ENCODE results near the gene PVR.
"Not testable (repeated sequence)": the region's sequence is repeated elsewhere in the genome, so short reads cannot be mapped to it uniquely, and the experiment has no call there.

PVR gene

DNA sequence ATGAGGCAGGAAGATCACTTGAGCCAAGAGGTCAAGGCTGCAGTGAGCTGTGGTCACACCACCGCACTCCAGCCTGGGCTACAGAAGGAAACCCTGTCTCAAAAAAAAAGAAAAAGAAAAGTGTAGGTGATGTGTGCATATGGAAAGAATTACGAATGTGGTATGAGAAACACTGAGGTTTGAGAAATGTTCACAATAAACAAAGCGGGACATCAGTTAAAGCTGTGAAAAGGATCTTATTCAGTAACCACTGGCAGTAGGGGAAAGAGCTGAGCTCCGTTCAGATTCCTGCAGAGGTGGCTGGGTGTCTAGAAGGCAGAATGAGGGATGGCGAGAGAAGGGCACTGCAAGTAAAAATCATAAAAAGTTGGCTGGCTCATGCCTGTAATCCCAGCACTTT is 34.5 kb upstream of the PVR start:
- no peak overlapping the region for H3K4me3 ChIP-seq (ENCODE audit: low read length)
- H3K4me1 ChIP-seq (ENCODE audit: control insufficient read depth, low read length) = no peaks in the 10 kb centered on the region
- H3K36me3 ChIP-seq (ENCODE audit: control insufficient read depth, low read length) = no peaks in the 10 kb centered on the region
- H3F3A ChIP-seq (ENCODE audit: control insufficient read depth, insufficient read depth) = no peaks in the 10 kb centered on the region
- H3K9me3 ChIP-seq (ENCODE audit: control insufficient read depth, insufficient read depth, low read length) = no peaks in the 10 kb centered on the region; the same call in 1 of the 2 replicates
- TF ChIP-seq, protein P1, sequence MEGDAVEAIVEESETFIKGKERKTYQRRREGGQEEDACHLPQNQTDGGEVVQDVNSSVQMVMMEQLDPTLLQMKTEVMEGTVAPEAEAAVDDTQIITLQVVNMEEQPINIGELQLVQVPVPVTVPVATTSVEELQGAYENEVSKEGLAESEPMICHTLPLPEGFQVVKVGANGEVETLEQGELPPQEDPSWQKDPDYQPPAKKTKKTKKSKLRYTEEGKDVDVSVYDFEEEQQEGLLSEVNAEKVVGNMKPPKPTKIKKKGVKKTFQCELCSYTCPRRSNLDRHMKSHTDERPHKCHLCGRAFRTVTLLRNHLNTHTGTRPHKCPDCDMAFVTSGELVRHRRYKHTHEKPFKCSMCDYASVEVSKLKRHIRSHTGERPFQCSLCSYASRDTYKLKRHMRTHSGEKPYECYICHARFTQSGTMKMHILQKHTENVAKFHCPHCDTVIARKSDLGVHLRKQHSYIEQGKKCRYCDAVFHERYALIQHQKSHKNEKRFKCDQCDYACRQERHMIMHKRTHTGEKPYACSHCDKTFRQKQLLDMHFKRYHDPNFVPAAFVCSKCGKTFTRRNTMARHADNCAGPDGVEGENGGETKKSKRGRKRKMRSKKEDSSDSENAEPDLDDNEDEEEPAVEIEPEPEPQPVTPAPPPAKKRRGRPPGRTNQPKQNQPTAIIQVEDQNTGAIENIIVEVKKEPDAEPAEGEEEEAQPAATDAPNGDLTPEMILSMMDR (IDR thresholded peaks at IDR 0.05; ENCODE audit: low read depth, low read length, poor library complexity, severe bottlenecking) = no peak
- TF ChIP-seq EZH2phosphoT487 (IDR thresholded peaks at IDR 0.05; ENCODE audit: borderline replicate concordance, low read length) = no peak
- H3K9me2 ChIP-seq (replicated peaks; ENCODE audit: control insufficient read depth, low read length) = no peaks in the 10 kb centered on the region
- no peak overlapping the region for H3K27ac ChIP-seq (ENCODE audit: low read depth, low read length)
- no peaks in the 10 kb centered on the region for H3K27me3 ChIP-seq (ENCODE audit: control insufficient read depth, low read length)
- no peak overlapping the region for H3K4me2 ChIP-seq (ENCODE audit: low read length)
- H4K20me1 ChIP-seq (ENCODE audit: control insufficient read depth, insufficient read depth, low read depth, low read length) = no peaks in the 10 kb centered on the region
- no peaks in the 10 kb centered on the region for H3K79me2 ChIP-seq (ENCODE audit: control insufficient read depth, low read length)

DNA sequence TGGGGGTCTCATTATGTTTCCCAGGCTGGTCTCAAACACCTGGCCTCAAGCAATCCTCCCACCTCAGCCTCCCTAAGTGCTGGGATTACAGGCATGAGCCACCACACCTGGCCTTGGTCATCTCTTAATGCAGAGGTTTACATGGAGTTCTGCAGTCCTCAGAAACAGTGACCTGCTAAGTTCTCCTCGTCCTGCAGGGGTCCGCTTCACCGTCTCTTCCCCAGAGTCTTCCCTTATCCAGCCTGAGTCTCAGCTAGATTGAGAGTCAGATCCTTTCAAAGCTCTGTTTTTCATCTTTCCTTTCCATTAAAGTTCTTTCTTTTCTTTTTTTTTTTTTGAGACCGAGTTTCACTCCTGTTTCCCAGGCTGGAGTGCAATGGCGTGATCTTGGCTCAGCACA is 33.2 kb upstream of the PVR start:
- H3K4me1 ChIP-seq (ENCODE audit: control insufficient read depth, low read length); H3K4me3 ChIP-seq (ENCODE audit: low read length); H3K79me2 ChIP-seq (ENCODE audit: control insufficient read depth, low read length); H3K4me2 ChIP-seq (ENCODE audit: low read length); H3F3A ChIP-seq (ENCODE audit: control insufficient read depth, insufficient read depth); H3K27ac ChIP-seq (ENCODE audit: low read depth, low read length); H4K20me1 ChIP-seq (ENCODE audit: control insufficient read depth, insufficient read depth, low read depth, low read length); H3K9me2 ChIP-seq (replicated peaks; ENCODE audit: control insufficient read depth, low read length); H3K9me3 ChIP-seq (ENCODE audit: control insufficient read depth, insufficient read depth, low read length); H3K36me3 ChIP-seq (ENCODE audit: control insufficient read depth, low read length); H3K27me3 ChIP-seq (ENCODE audit: control insufficient read depth, low read length): not testable (repeated sequence)

DNA sequence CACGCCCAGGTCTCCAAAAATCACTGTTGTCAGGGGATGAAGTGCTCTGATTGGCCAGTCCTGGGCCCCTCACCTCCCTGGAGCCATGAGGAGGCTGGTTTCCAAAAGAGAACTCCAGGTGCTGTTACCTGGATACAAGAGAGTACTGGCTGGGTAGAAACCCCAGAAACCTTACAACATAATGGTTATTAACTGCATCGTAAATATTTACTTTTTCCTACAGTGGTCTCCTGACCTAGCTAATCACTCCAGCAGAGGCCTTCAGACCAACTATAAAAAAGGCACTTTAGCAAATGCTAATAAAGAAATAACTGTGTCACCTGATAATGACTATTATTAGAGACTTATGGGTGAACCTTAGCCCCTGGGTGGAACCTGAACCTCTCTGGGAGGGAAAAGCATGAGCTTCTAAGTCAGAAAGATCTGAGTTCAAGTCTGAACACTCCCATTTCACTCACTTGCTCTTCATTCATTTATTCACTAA is 31.9 kb upstream of the PVR start:
- Histone ChIP-seq H3K4me3 (ENCODE audit: low read length) (no peak overlapping the region), H4K20me1 (ENCODE audit: control insufficient read depth, insufficient read depth, low read depth, low read length) (no peaks in the 10 kb centered on the region), H3K4me2 (ENCODE audit: low read length) (no peak overlapping the region), H3F3A (ENCODE audit: control insufficient read depth, insufficient read depth) (no peaks in the 10 kb centered on the region), H3K9me2 (replicated peaks; ENCODE audit: control insufficient read depth, low read length) (no peaks in the 10 kb centered on the region), H3K36me3 (ENCODE audit: control insufficient read depth, low read length) (no peaks in the 10 kb centered on the region), H3K27me3 (ENCODE audit: control insufficient read depth, low read length) (no peaks in the 10 kb centered on the region), H3K9me3 (ENCODE audit: control insufficient read depth, insufficient read depth, low read length) (no peaks in the 10 kb centered on the region), H3K79me2 (ENCODE audit: control insufficient read depth, low read length) (no peaks in the 10 kb centered on the region), H3K4me1 (ENCODE audit: control insufficient read depth, low read length) (no peaks in the 10 kb centered on the region), H3K27ac (ENCODE audit: low read depth, low read length) (no peak overlapping the region)
- TF ChIP-seq EZH2phosphoT487 (IDR thresholded peaks at IDR 0.05; ENCODE audit: borderline replicate concordance, low read length) = no peak
- TF ChIP-seq, protein P1 (IDR thresholded peaks at IDR 0.05; ENCODE audit: low read depth, low read length, poor library complexity, severe bottlenecking) = no peak

DNA sequence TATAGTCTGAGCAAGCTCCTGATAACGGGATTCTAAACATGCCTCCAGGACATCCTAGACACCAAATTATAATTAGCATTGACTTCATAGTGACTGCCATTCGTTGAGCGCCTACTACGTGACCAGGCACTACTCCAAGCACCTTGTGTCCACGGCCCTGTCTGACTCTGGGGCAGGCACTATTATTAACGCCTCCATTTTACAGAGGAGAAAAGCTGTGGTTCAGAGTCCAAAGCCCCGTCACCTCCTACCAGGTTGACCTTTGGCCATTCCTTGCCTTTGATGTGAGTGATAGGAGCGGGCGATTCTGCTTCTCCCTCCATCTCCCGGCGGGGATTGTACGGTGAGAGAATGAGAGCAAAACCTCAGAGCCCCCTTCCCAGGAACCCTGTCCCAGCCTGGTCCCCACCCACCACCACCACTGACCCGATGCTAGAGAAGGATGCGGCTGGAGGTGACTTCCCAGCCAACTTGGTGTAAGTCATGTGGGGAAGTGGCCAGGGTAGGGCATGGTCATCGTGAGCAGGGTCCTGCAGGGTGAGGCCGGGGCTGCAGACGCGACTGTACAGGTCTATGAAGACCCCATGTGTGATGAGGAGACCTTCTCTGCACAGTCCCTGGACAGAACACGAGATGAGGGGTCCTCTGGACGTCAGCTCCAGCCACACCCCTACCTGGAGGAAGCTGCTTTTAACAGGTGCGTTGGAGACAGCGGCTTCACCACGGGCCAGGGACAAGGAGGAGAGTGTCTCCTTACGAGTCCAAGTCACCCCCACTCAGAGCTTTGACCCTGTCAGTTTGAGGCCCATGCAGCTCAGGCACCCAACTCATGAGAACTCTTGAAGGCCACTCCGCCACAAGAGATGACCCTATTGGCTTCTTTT is 30.2 kb upstream of the PVR start, which contains the start of gene IGSF23:
IGSF23 (plus strand) TSS at position 269 of the 884 bp plus-strand sequence; CDS start at position 352, 83 bp downstream.
- no peaks in the 10 kb centered on the region for H4K20me1 ChIP-seq (ENCODE audit: control insufficient read depth, insufficient read depth, low read depth, low read length)
- H3K4me2 ChIP-seq (ENCODE audit: low read length) = no peak within 1 kb of the TSS
- H3K4me3 ChIP-seq (ENCODE audit: low read length) = no peak within 1 kb of the TSS
- H3K27me3 ChIP-seq (ENCODE audit: control insufficient read depth, low read length) = no peaks in the 10 kb centered on the region
- no peaks in the 10 kb centered on the region for H3F3A ChIP-seq (ENCODE audit: control insufficient read depth, insufficient read depth)
- no peaks in the 10 kb centered on the region for H3K9me2 ChIP-seq (replicated peaks; ENCODE audit: control insufficient read depth, low read length)
- H3K27ac ChIP-seq (ENCODE audit: low read depth, low read length) = no peak within 1 kb of the TSS
- no peaks in the 10 kb centered on the region for H3K9me3 ChIP-seq (ENCODE audit: control insufficient read depth, insufficient read depth, low read length)
- H3K36me3 ChIP-seq (ENCODE audit: control insufficient read depth, low read length) = no peaks in the 10 kb centered on the region
- no peaks in the 10 kb centered on the region for H3K79me2 ChIP-seq (ENCODE audit: control insufficient read depth, low read length)
- no peak for TF ChIP-seq EZH2phosphoT487 (IDR thresholded peaks at IDR 0.05; ENCODE audit: borderline replicate concordance, low read length)
- TF ChIP-seq, protein P1 (IDR thresholded peaks at IDR 0.05; ENCODE audit: low read depth, low read length, poor library complexity, severe bottlenecking) = no peak
- no peaks in the 10 kb centered on the region for H3K4me1 ChIP-seq (ENCODE audit: control insufficient read depth, low read length)

Measured in DOHH2 (cell line).